ENCODE measurements around the gene ZFHX3.

The ZFHX3 gene, protein sequence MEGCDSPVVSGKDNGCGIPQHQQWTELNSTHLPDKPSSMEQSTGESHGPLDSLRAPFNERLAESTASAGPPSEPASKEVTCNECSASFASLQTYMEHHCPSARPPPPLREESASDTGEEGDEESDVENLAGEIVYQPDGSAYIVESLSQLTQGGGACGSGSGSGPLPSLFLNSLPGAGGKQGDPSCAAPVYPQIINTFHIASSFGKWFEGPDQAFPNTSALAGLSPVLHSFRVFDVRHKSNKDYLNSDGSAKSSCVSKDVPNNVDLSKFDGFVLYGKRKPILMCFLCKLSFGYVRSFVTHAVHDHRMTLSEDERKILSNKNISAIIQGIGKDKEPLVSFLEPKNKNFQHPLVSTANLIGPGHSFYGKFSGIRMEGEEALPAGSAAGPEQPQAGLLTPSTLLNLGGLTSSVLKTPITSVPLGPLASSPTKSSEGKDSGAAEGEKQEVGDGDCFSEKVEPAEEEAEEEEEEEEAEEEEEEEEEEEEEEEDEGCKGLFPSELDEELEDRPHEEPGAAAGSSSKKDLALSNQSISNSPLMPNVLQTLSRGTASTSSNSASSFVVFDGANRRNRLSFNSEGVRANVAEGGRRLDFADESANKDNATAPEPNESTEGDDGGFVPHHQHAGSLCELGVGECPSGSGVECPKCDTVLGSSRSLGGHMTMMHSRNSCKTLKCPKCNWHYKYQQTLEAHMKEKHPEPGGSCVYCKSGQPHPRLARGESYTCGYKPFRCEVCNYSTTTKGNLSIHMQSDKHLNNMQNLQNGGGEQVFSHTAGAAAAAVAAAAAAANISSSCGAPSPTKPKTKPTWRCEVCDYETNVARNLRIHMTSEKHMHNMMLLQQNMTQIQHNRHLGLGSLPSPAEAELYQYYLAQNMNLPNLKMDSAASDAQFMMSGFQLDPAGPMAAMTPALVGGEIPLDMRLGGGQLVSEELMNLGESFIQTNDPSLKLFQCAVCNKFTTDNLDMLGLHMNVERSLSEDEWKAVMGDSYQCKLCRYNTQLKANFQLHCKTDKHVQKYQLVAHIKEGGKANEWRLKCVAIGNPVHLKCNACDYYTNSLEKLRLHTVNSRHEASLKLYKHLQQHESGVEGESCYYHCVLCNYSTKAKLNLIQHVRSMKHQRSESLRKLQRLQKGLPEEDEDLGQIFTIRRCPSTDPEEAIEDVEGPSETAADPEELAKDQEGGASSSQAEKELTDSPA (N-terminal part only)

GRCh38 chr16:73047536-73048291, at the start of gene ZFHX3:
ZFHX3 (minus strand) TSS chr16:73048128; CDS start chr16:72960145, 87,983 bp downstream.
- peak; percentile 64 for TF ChIP-seq TCF12 (IDR thresholded peaks at IDR 0.05; ENCODE audit: low read depth)
- TF ChIP-seq YY1 (IDR thresholded peaks at IDR 0.05; ENCODE audit: low read depth), result peak; percentile 33; the same call in 1 of the 2 replicates
- peak; percentile 7; the same call in 1 of the 2 replicates for TF ChIP-seq USF1 (IDR thresholded peaks at IDR 0.05)
- TF ChIP-seq ZBTB7A (IDR thresholded peaks at IDR 0.05; ENCODE audit: low read depth), result 0 out of 2 replicates have a peak, but pooled peaks have one; percentile 58
- no peak for TF ChIP-seq TAF1 (IDR thresholded peaks at IDR 0.05; ENCODE audit: low read depth)
- TF ChIP-seq EGR1 (IDR thresholded peaks at IDR 0.05), result no peak; the same call in 1 of the 2 replicates
- no peak; the same call in 1 of the 2 replicates for TF ChIP-seq EP300 (IDR thresholded peaks at IDR 0.05; ENCODE audit: borderline replicate concordance)
- TF ChIP-seq NFIC (IDR thresholded peaks at IDR 0.05), result 0 out of 2 replicates have a peak, but pooled peaks have one; percentile 43
- TF ChIP-seq, protein P1, sequence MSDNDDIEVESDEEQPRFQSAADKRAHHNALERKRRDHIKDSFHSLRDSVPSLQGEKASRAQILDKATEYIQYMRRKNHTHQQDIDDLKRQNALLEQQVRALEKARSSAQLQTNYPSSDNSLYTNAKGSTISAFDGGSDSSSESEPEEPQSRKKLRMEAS (IDR thresholded peaks at IDR 0.05), result peak; percentile 67; the same call in 1 of the 2 replicates
- TF ChIP-seq RAD21 (IDR thresholded peaks at IDR 0.05; ENCODE audit: low read depth), result peak; percentile 36; the same call in 1 of the 2 replicates

DNA sequence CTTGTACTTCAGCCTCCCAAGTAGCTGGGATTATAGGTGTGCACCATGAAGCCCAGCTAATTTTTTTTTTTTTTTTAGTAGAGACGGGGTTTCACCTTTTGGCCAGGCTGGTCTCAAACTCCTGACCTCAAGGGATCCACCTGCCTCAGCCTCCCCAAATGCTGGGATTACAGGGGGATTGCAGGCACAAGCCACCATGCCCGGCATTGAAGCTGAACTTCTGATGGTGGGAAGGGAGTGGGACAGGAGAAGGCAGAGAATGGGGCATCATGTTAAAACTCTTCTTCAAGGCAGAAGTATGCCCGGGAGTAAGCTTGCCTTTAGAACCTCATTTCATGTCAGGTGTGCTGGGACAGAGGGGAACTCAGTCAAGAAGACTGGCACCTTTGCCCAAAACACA, 48.6 kb upstream of the ZFHX3 start:
- TF ChIP-seq TAF1 (IDR thresholded peaks at IDR 0.05; ENCODE audit: low read depth), result no peak
- no peak for TF ChIP-seq TCF12 (IDR thresholded peaks at IDR 0.05; ENCODE audit: low read depth)
- no peak for TF ChIP-seq NFIC (IDR thresholded peaks at IDR 0.05)
- TF ChIP-seq EGR1 (IDR thresholded peaks at IDR 0.05), result no peak
- no peak for TF ChIP-seq ZBTB7A (IDR thresholded peaks at IDR 0.05; ENCODE audit: low read depth)
- no peak for TF ChIP-seq TEAD4 (IDR thresholded peaks at IDR 0.05)
- TF ChIP-seq REST (IDR thresholded peaks at IDR 0.05; ENCODE audit: low read depth), result no peak

DNA sequence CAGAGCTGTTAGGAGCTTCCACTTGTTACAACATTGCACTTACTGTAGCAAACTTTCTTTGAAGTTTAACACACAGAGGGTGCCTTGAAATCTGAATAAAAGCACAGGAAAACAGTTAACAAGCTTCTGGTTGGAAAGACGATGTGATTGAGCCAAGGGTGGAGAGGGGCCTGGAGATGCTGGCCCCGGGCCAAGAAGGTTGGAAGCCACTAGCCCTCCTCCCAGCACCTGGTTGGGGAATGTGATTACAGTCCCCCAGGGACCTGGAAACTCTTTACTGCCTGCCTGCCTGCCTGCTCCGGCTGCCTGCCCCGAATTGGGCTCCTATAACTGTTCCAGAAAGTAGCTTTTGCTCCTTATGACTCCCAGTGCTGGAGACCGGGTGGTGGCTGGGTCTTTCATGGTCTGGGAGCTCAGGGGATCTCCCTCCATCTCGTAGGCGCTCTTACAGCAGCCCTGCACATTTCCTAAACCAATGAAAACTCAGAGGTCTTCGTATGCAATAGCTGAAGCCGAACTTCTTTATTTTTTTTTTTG, 48.0 kb upstream of the ZFHX3 start:
- TF ChIP-seq EP300 (IDR thresholded peaks at IDR 0.05; ENCODE audit: borderline replicate concordance) (no peak), EGR1 (IDR thresholded peaks at IDR 0.05) (no peak), YY1 (IDR thresholded peaks at IDR 0.05; ENCODE audit: low read depth) (no peak)

GRCh38 chr16:73095142-73095820, 47.4 kb upstream of the ZFHX3 start:
- TF ChIP-seq YY1 (IDR thresholded peaks at IDR 0.05; ENCODE audit: low read depth) (no peak), REST (IDR thresholded peaks at IDR 0.05; ENCODE audit: low read depth) (no peak)

- TF ChIP-seq, protein P1 (IDR thresholded peaks at IDR 0.05), result no peak
- TF ChIP-seq TCF12 (IDR thresholded peaks at IDR 0.05; ENCODE audit: low read depth) (no peak), CEBPB (IDR thresholded peaks at IDR 0.05) (no peak), FOXM1 (IDR thresholded peaks at IDR 0.05; ENCODE audit: borderline replicate concordance, low read depth) (no peak), USF1 (IDR thresholded peaks at IDR 0.05) (no peak)
Measured at GRCh38 chr16:73094371-73094770, 46.4 kb upstream of the ZFHX3 start.
